Measurements from ENCODE around the gene NRTN. TPM values are rescaled to one million over a fixed set of nuclear protein-coding genes. Genes with fewer than 3 reads are reported as not detected.
"Not testable (repeated sequence)": the region's sequence is repeated elsewhere in the genome, so short reads cannot be mapped to it uniquely, and the experiment has no call there.

The NRTN gene
- total RNA-seq, 1 experiment from 2014 or later, result 3.9 TPM

- Histone ChIP-seq H3K36me3 (ENCODE audit: low read depth, low read length) (no peaks in the 10 kb centered on the region), H4K20me1 (ENCODE audit: low read length) (no peaks in the 10 kb centered on the region), H3K4me2 (ENCODE audit: low read length) (no peak overlapping the region), H3K9me3 (ENCODE audit: low read length) (no peaks in the 10 kb centered on the region), H3K79me2 (ENCODE audit: low read length) (no peaks in the 10 kb centered on the region), H3K9me2 (replicated peaks; ENCODE audit: low read length) (no peaks in the 10 kb centered on the region), H3K4me1 (ENCODE audit: insufficient read depth, low read length) (peaks cover under 1% of the 10 kb centered on the region; the same call in 1 of the 2 replicates), H3K9ac (ENCODE audit: low read length) (no peak overlapping the region), H3K27me3 (ENCODE audit: low read length) (no peaks in the 10 kb centered on the region), H3K4me3 (ENCODE audit: low read length) (no peak overlapping the region), H3K27ac (ENCODE audit: low read length) (no peak overlapping the region), H2AFZ (ENCODE audit: low read length) (no peak overlapping the region), H3F3A (ENCODE audit: low read length, unreplicated experiment) (no peaks in the 10 kb centered on the region)
- CTCF ChIA-PET, result no interaction called here
- no peak for TF ChIP-seq EZH2 (IDR thresholded peaks at IDR 0.05; ENCODE audit: low read length, unreplicated experiment)
- no peak for TF ChIP-seq EZH2phosphoT487 (IDR thresholded peaks at IDR 0.05; ENCODE audit: borderline replicate concordance, low read length)
- no peak for TF ChIP-seq CTCF (conservative IDR thresholded peaks at IDR 0.05; ENCODE audit: low read depth, low read length)
- ATAC-seq (no peak), DNase-seq (no peak)
- POLR2A ChIA-PET (ENCODE audit: unreplicated experiment), result no interaction called here
- no TSS peak for BruUV-seq (replicated peaks)
- intact Hi-C loops (cut with micrococcal nuclease), result no loop called here
These were observed 39.9 kb downstream of the NRTN start for GRCh38 chr19:5844456-5845433.

DNA sequence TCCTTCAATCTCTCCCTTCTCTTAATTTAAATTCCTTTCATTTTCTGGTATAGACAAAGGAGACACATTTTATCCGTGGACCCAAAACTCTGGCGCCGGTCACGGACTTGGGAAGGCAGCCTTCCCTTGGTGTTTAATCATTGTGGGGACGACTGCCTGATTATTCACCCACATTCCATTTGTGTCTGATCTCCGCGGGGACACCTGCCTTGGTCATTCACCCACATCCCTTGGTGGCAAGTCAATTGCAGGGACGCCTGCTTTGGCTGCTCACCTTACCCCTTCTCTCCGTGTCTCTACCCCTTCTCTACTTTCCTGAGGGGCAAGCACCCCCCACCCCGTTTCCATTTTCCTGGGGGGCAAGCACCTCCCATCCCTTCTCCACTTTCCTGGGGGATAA, 43.0 kb downstream of the NRTN start:
- H3K27me3 ChIP-seq (ENCODE audit: low read length); H3K36me3 ChIP-seq (ENCODE audit: low read depth, low read length); intact Hi-C loops (cut with micrococcal nuclease); H4K20me1 ChIP-seq (ENCODE audit: low read length); H2AFZ ChIP-seq (ENCODE audit: low read length); H3K4me3 ChIP-seq (ENCODE audit: low read length); ATAC-seq; H3K9ac ChIP-seq (ENCODE audit: low read length); H3F3A ChIP-seq (ENCODE audit: low read length, unreplicated experiment); BruUV-seq (replicated peaks); H3K9me3 ChIP-seq (ENCODE audit: low read length); CTCF ChIA-PET; H3K9me2 ChIP-seq (replicated peaks; ENCODE audit: low read length); H3K4me2 ChIP-seq (ENCODE audit: low read length); POLR2A ChIA-PET (ENCODE audit: unreplicated experiment); DNase-seq; H3K79me2 ChIP-seq (ENCODE audit: low read length); H3K27ac ChIP-seq (ENCODE audit: low read length): not testable (repeated sequence)
- peaks cover 18% of the 10 kb centered on the region for H3K4me1 ChIP-seq (ENCODE audit: insufficient read depth, low read length)

DNA sequence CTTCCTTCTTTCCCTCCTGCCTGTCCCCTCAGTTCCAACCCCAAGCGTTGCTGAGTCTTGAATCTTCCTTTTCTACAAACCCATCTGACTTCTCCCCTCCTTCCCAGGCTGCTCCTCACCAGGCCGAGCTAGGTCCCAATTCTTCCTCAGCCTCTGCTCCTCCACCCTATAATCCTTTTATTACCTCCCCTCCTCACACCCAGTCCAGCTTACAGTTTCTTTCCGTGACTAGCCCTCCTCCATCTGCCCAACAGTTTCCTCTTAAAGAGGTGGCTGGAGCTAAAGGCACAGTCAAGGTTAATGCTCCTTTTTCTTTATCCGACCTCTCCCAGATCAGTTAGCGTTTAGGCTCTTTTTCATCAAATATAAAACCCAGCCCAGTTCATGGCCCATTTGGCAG, 43.8 kb downstream of the NRTN start:
- H3K4me3 ChIP-seq (ENCODE audit: low read length); CTCF ChIA-PET; DNase-seq; H3K9me2 ChIP-seq (replicated peaks; ENCODE audit: low read length); H4K20me1 ChIP-seq (ENCODE audit: low read length); intact Hi-C loops (cut with micrococcal nuclease); H3K27me3 ChIP-seq (ENCODE audit: low read length); H3K27ac ChIP-seq (ENCODE audit: low read length); H3F3A ChIP-seq (ENCODE audit: low read length, unreplicated experiment); H3K9ac ChIP-seq (ENCODE audit: low read length); ATAC-seq; H3K9me3 ChIP-seq (ENCODE audit: low read length); H2AFZ ChIP-seq (ENCODE audit: low read length); H3K4me2 ChIP-seq (ENCODE audit: low read length); POLR2A ChIA-PET (ENCODE audit: unreplicated experiment); H3K36me3 ChIP-seq (ENCODE audit: low read depth, low read length); BruUV-seq (replicated peaks); H3K79me2 ChIP-seq (ENCODE audit: low read length): not testable (repeated sequence)
- H3K4me1 ChIP-seq (ENCODE audit: insufficient read depth, low read length), result peaks cover 18% of the 10 kb centered on the region
